NCI-H774 (cell line): Measurements from ENCODE around the gene SURF4.
A peak's percentile ranks its signal among the peaks of the same experiment; 100 is the strongest.
"Not testable (repeated sequence)": the region's sequence is repeated elsewhere in the genome, so short reads cannot be mapped to it uniquely, and the experiment has no call there.

Experiments used
- DNase-seq: peaks from one replicate; lab custom pipeline; 2025; lab: John Stamatoyannopoulos, UW

The SURF4 gene

GRCh38 chr9:133352635-133353340 lies 23.1 kb downstream of the SURF4 start:
- no peak for DNase-seq

GRCh38 chr9:133351908-133352634 lies 23.8 kb downstream of the SURF4 start:
- no peak for DNase-seq

GRCh38 chr9:133351526-133351907 lies 24.3 kb downstream of the SURF4 start:
- no peak for DNase-seq

- DNase-seq: no peak
Measured at GRCh38 chr9:133349965-133350616, 25.8 kb downstream of the SURF4 start.

GRCh38 chr9:133348718-133349573 lies 26.9 kb downstream of the SURF4 start:
- DNase-seq: no peak

- peak; percentile 96 for DNase-seq
Measured at GRCh38 chr9:133347985-133348717, 27.7 kb downstream of the SURF4 start, which contains the start of the genes MED22 and RPL7A. MED22 (minus strand) TSS chr9:133348131; CDS start chr9:133346662, 1,469 bp downstream. RPL7A (plus strand) TSS chr9:133348218; CDS start chr9:133348244, 26 bp downstream.

GRCh38 chr9:133347515-133347984 lies 28.3 kb downstream of the SURF4 start:
- peak; percentile 44 for DNase-seq

GRCh38 chr9:133346021-133346785 lies 29.7 kb downstream of the SURF4 start:
- DNase-seq: no peak

- DNase-seq: no peak
Measured at GRCh38 chr9:133345596-133345995, 30.3 kb downstream of the SURF4 start.

GRCh38 chr9:133344979-133345378 lies 30.9 kb downstream of the SURF4 start:
- no peak for DNase-seq

- DNase-seq: no peak
Measured at GRCh38 chr9:133344071-133344470, 31.8 kb downstream of the SURF4 start.

GRCh38 chr9:133342570-133342969 lies 33.3 kb downstream of the SURF4 start:
- no peak for DNase-seq

GRCh38 chr9:133342069-133342406 lies 33.8 kb downstream of the SURF4 start:
- DNase-seq: no peak

- DNase-seq: no peak
Measured at GRCh38 chr9:133341369-133342068, 34.3 kb downstream of the SURF4 start.

- no peak for DNase-seq
Measured at GRCh38 chr9:133340916-133341315, 34.9 kb downstream of the SURF4 start.

GRCh38 chr9:133340256-133340655 lies 35.6 kb downstream of the SURF4 start:
- no peak for DNase-seq

GRCh38 chr9:133339641-133340040 lies 36.2 kb downstream of the SURF4 start:
- no peak for DNase-seq

GRCh38 chr9:133335924-133336811 lies 39.7 kb downstream of the SURF4 start, which contains the start of gene SURF6:
SURF6 (minus strand) TSS chr9:133336188; CDS start chr9:133336132, 56 bp downstream.
- peak; percentile 96 for DNase-seq

- not testable (repeated sequence) for DNase-seq
Measured at GRCh38 chr9:133334888-133335287, 41.0 kb downstream of the SURF4 start.
